Central memory CD4-positive, alpha-beta T cell (primary cell): ENCODE results near the gene PCSK2.

Experiments used
- DNase-seq: peaks from one replicate; pipeline ENCODE4 v3.0.0; 2022

The PCSK2 gene

DNA sequence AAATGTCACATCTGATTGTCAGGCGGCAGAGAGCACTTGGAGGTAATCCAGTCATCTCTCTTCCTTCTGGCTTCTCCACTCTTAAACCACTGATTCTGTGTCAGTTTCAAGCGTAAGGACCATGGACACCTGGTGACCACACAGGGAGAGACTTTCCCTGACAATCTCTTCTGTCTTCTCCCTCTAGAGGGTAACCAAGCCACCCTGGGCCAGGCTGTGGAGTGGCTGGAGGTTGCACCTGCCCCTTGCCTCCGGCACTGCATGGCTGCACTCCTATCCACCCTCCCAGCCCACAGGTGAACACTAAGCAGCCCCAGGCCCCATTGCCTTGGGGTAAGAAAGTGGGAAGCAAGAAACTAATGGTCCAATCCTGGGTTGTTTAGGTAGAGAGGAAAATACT, 225.6 kb downstream of the PCSK2 start:
- DNase-seq, result no peak

GRCh38 chr20:17453592-17453991, 226.8 kb downstream of the PCSK2 start:
- DNase-seq, result no peak

DNA sequence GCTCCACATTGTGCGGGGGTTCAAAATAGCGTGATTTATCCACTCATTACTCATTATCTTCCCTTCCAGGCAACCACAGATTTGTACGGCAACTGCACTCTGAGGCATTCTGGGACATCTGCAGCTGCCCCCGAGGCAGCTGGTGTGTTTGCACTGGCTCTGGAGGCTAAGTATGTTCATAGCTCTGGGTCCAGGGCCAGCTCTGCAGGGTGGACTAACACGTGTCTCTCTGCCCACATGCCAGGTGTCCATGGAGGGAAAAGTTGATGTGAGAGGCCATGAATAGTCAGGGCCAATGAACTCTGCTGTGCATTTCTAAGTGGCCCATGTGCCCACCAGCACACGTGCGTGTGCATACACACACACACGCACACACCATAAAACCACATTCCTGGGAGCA, 229.4 kb downstream of the PCSK2 start:
- DNase-seq, result no peak

DNA sequence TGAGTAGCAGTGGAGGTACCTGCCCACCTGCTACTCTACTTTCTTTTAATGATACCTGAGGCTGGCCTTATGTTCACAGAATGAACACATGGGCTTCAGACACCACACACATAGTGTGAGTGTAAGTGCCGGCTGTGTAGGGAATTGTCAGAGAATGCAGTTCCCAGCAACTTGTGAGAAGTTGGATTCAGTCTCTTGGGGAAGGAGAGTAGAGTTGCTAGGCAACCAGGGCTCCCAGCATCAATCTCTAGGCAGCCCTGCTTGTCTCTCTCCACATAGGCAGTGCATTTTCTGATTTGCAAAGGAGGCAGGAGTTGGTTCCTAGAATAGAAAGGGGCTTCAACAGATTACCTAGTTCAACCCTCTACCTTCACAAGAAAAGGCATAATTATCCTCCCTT, 230.2 kb downstream of the PCSK2 start:
- no peak for DNase-seq

DNA sequence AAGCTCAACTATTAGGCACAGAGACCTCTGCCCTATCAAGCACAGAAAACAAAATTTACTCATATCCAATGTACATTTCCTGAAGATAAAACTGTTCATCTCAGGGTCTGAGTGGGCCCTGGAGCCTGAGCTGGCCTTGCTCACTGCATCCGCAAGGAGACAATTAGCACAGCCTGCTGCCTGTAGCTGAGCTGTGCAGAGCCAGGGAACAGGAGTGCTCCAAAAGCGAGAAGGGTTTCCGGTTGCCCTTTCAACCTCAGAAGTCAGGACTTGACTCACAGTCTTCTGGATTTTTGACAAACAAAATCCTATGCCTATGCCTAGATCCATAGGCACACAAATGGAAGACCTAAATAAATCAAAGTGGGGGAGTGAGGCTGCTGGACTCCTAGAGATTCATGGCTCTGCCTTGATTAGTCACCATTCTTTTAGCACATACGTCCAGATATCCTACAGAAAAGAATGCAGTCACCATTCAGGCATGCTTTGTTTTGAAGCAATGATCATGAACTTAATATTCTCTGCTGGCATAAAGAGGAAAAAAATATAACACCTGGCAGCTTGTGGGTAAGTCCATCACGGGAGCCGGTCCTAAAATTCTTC, 230.8 kb downstream of the PCSK2 start:
- no peak for DNase-seq

DNA sequence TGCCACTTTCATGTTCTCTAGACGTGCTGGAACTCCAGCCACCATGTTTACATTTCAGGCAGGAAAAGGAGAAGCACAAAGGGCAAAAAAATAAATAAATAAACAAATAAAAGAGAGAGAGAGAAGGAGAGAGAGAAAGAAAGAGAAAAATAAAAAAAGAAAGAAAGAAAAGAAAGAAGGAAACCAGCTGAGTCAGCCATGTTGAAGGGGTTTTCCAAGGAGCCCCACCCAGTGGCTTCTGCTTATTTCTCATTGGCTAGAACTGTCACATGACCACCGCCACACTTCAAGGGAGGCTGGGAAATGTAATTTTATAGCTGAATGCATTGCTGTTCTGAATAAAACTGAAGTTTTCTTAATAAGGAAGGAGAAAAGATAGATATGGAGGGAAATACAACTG, 233.3 kb downstream of the PCSK2 start:
- DNase-seq, result no peak

GRCh38 chr20:17461941-17462340, 235.1 kb downstream of the PCSK2 start:
- DNase-seq, result no peak

DNA sequence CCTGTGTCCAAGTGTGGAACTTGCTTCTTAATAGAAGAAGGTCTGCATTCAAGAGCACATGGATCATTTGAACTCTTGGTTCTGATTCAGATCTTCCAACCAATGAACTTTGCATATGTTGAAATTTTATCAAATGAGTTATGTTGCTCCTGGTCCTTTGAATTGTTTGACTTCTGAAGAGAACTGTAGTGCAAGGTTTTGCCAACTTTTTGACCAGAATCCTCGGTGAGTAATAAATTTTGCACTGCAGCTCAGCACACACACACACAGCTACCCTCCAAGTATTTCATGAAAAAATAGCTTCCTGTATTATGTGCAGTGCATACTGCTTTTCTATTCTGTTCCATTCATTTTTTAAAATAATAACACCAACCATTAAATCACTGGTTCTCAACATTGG, 236.9 kb downstream of the PCSK2 start:
- DNase-seq, result no peak

DNA sequence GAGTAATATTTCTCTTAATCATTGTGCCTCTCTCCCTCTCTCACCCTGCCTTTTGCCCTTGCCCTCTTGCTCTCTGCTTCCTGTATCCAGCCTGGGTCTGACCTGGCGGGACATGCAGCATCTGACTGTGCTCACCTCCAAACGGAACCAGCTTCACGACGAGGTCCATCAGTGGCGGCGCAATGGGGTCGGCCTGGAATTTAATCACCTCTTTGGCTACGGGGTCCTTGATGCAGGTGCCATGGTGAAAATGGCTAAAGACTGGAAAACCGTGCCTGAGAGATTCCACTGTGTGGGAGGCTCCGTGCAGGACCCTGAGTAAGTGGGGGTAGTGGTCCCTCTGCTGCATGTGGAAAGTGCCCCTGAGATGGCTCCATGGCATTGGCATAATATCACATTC, 238.4 kb downstream of the PCSK2 start:
- no peak for DNase-seq

GRCh38 chr20:17466641-17467040, 239.8 kb downstream of the PCSK2 start:
- DNase-seq, result no peak

- no peak for DNase-seq
Observed at GRCh38 chr20:17467120-17467655, 240.3 kb downstream of the PCSK2 start.

- DNase-seq, result no peak
Observed at GRCh38 chr20:17468073-17468840, 241.4 kb downstream of the PCSK2 start.

- no peak for DNase-seq
Observed at GRCh38 chr20:17469246-17470030, 242.6 kb downstream of the PCSK2 start.

GRCh38 chr20:17470521-17470920, 243.7 kb downstream of the PCSK2 start:
- DNase-seq, result no peak

GRCh38 chr20:17470973-17471372, 244.1 kb downstream of the PCSK2 start:
- no peak for DNase-seq

- no peak for DNase-seq
Observed at GRCh38 chr20:17471606-17472187, 244.9 kb downstream of the PCSK2 start.

GRCh38 chr20:17473659-17474058, 246.8 kb downstream of the PCSK2 start:
- no peak for DNase-seq

DNA sequence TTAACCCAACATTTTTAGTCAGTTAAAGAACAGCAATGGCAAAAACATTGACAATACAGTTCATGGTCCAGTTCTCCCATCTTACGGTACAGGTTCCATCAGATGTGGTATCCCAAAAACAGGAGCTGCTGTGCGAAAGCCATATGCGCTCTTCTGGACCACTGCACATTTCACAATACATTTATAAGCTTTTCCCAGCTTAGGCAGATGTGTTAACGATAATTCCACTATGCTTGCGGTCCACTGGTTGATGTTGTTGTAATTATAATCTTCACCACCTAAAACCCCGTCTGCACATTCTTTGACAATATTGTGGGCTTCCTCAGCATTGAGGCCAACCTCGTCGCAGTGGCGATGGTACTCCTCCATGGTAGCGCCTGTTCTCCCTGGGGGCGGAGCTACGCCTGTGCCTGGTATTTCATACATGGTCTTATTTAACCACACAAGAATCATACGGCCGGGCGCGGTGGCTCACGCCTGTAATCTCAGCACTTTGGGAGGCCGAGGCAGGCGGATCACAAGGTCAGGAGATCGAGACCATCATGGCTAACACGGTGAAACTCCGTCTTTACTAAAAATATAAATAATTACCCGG, 252.3 kb downstream of the PCSK2 start:
- no peak for DNase-seq

GRCh38 chr20:17480696-17481095, 253.9 kb downstream of the PCSK2 start:
- no peak for DNase-seq

- DNase-seq, result no peak
Observed at GRCh38 chr20:17481661-17482060, 254.8 kb downstream of the PCSK2 start.

GRCh38 chr20:17482536-17482935, 255.7 kb downstream of the PCSK2 start:
- DNase-seq, result no peak

- no peak for DNase-seq
Observed at GRCh38 chr20:17485017-17485416, 258.2 kb downstream of the PCSK2 start.
